GM18505 (cell line): Measurements from ENCODE around the gene RGL3.

ENCODE experiments used
- ATAC-seq: cut with Tn5 transposase; IDR thresholded peaks from one replicate; pipeline ENCODE4 v1.9.1; 2021; ENCODE audit not compliant: unreplicated experiment
- POLR2A ChIP-seq: IDR thresholded peaks from 4 replicates; pipeline ENCODE4 v1.6.1; 2011; ENCODE audit warnings: borderline replicate concordance; ENCODE audit not compliant: insufficient read depth, insufficient read length; ENCODE audit errors: extremely low read depth

Gene RGL3

GRCh38 chr19:11453468-11454341 lies 34.6 kb upstream of the RGL3 start:
- no peak for TF ChIP-seq POLR2A
- no peak for ATAC-seq

GRCh38 chr19:11452620-11453310 lies 33.7 kb upstream of the RGL3 start:
- no peak for ATAC-seq
- no peak for TF ChIP-seq POLR2A

GRCh38 chr19:11451871-11452619 lies 32.9 kb upstream of the RGL3 start:
- no peak for ATAC-seq
- no peak for TF ChIP-seq POLR2A

GRCh38 chr19:11451327-11451870 lies 32.3 kb upstream of the RGL3 start:
- no peak for ATAC-seq
- no peak for TF ChIP-seq POLR2A

- no peak for ATAC-seq
- TF ChIP-seq POLR2A, result no peak
These were observed 31.6 kb upstream of the RGL3 start for GRCh38 chr19:11450570-11451326.

- no peak for ATAC-seq
- no peak for TF ChIP-seq POLR2A
These were observed 29.9 kb upstream of the RGL3 start for GRCh38 chr19:11448923-11449554.

GRCh38 chr19:11448410-11448809 lies 29.3 kb upstream of the RGL3 start:
- TF ChIP-seq POLR2A, result no peak
- no peak for ATAC-seq

- TF ChIP-seq POLR2A, result no peak
- no peak for ATAC-seq
These were observed 28.5 kb upstream of the RGL3 start for GRCh38 chr19:11447347-11448262.

- TF ChIP-seq POLR2A, result no peak
- ATAC-seq, result no peak
These were observed 27.7 kb upstream of the RGL3 start for GRCh38 chr19:11446652-11447301.

- no peak for ATAC-seq
These were observed 27.1 kb upstream of the RGL3 start for GRCh38 chr19:11446271-11446651.

GRCh38 chr19:11445141-11445540 lies 26.0 kb upstream of the RGL3 start:
- no peak for ATAC-seq
- TF ChIP-seq POLR2A, result no peak

More at GRCh38 chr19:11446271-11446651, 27.1 kb upstream of the RGL3 start:
- TF ChIP-seq POLR2A, result no peak
